Inflammatory macrophage (primary cell): ENCODE data around the gene PTPRCAP.
"Not testable (repeated sequence)": the region's sequence is repeated elsewhere in the genome, so short reads cannot be mapped to it uniquely, and the experiment has no call there.

ENCODE experiments used
- DNase-seq, 2 donors: peaks; one replicate each; pipeline ENCODE4 v3.0.0-alpha.2; 2020 to 2022

The PTPRCAP gene

DNA sequence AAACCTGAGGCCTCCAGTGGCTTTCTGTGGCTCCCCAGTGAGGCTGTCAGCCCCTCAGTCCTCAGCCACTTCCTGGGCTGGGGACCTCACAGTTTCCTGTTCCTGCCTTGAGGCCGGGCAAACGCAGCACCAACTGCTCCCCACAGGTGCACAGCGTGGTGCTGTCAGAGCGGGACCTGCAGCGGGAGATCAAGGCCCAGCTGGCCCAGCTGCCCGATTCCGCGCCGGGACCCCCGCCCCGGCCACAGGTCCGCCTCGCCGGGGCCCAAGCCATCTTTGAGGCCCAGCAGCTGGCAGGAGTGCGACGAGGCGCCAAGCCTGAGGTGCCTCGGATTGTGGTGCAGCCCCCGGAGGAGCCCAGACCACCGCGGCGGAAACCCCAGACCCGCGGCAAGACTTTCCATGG, 28.2 kb downstream of the PTPRCAP start:
- DNase-seq: no peak

DNA sequence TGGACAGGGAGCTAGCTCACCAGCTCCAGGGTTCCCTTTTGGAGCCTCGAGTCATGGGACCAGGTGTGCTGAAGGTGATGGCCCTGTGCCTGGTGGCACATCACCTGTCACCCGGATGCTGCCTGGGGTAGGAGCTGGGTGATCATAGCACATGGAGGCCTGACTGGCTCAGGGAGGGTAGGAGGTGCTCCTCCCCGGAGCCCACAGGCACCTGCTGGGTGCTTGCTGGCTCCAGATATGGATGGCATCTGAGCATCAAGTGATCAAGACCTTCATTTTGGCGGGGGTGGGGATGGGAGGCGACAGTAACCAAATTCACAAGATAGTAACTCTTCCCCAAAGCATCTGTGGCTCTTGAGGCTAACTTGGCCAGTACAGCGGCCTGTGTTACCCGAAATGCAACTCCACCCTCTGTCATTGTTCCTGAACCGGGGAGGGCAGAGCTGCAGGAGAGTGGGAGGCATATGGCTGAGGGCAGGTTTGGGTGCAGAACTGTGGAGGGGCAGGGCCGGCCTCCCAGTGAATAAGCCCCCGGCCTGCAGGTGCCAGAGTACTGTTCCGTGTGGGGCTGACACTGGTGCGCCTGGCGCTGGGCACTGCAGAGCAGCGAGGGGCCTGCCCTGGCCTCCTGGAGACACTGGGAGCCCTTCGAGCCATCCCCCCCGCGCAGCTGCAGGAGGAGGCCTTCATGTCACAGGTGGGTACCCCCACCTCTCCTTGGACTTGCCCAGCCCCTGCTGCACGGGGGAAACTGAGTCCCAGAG, 28.9 kb downstream of the PTPRCAP start:
- DNase-seq: no peak

DNA sequence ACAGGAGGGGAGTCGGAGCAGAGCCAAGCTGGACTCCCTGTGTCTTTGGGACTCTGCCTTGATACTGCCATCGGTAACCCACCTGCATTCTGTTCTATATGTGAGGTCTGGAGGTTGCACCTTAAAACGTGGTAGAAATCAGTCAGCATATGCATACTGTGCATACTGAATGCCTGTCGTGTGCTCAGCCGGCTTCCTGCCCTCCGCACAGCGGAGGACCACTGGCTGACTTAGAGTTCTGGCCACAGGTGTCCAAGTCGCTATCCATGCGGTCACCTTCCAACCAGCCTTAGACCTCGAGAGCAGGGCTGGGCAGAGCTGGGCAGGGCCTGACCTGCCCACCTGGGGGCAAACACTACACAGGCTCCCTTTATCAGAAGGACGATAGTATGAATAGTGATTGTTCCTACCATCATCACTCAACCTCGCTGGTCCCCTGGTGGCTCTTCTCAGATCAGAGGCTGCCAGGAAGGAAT, 29.8 kb downstream of the PTPRCAP start:
- DNase-seq: no peak

DNA sequence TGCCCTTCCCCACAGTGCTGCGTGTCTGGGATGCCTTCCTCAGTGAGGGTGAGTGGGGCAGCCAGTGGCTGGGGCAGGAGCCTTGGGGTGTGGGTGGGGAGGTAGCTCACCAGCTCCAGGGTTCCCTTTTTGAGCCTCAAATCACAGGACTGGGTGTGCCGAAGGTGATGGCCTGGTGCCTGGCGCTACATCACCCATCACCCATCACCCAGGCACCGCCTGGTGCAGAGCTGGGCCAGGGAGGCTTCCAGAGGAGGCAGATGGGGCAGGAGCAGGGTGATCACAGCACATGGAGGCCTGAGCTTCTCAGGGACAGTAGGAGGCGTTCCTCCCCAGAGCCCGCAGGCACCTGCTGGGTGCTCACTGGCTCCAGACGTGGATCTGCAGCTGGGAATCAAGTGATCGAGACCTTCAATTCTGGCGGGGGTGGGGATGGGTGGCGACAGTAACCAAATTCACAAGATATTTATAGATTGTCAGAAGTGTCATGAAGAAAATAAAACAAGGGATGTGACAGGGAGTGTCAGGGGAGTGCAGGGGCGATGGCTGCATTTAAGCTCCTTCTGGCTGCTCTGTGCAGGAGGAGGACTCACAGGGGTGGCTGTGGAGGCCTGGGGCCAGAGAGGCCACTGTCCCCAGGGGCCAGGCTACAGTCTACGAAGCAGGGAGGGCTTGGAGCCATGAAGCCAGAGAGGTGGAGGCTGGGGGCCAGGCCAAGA, 30.4 kb downstream of the PTPRCAP start:
- peak in 1 of 2 donors; percentile 35 for DNase-seq

DNA sequence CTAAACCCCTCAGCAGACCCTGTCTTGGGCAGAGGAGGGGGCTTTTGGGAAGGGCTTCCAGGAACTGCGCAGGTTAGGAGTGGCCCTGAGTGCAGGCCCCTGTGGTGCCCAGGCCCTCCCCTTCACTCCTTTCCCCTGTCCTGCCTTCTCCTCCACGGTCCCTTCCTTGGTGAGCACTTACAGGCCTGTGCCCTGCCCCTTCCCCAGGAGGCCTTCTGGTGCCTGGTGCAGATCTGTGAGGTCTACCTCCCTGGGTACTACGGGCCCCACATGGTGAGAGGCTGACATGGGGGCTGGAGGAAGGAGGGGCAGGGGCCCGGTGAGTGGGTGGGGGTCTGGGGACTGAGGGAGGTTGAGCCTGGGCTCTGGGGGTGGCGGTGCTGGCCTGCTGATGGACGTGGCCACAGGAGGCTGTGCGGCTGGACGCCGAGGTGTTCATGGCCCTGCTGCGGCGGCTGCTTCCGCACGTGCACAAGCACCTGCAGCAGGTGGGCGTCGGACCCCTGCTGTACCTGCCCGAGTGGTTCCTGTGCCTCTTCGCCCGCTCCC, 31.0 kb downstream of the PTPRCAP start:
- DNase-seq: no peak

DNA sequence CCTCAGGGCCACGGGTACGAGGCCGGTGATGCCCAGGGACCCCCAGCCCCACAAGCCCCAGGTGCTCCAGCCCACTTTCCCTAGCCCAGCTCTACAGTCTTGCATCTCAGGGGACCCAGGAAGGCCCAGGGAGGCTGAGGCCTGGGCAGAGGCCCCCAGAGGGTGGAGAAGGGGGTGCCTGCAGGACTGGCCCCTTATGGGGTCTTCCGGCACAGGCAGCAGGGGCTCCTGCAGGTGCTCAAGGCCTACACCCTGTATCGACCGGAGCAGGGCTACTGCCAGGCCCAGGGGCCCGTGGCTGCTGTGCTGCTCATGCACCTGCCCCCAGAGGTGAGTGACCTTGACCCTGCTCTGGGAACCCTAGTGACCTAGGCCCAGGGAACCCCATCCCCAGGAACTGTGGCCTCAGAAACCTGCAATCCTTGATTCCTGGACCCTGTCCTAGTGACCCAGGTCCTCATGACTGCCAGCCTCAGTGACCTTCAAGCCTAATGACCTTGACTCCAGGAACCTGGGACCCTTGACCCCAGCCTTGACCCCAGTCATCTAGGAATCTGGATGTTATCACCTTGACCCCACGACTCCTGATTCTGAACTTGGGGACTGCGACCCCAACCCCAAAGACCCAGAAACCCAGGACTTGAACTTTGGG, 31.7 kb downstream of the PTPRCAP start:
- DNase-seq: no peak

DNA sequence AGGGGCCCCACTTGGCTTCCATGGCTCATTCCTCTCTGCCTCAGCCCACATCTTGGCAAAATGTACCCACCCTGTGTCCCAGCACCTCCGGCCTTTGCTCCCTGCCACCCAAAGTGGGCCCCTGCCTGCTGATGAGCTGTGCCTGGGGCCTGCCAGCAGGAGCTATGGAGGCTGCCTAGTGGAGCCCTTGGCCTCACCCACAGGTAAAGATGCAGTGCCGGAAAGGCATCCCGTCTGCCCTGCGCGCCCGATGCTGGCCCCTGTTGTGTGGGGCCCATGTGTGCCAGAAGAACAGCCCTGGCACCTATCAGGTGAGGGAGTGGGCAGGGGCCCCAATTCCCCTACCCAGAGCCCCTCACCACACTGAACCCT, 32.3 kb downstream of the PTPRCAP start:
- DNase-seq: no peak

DNA sequence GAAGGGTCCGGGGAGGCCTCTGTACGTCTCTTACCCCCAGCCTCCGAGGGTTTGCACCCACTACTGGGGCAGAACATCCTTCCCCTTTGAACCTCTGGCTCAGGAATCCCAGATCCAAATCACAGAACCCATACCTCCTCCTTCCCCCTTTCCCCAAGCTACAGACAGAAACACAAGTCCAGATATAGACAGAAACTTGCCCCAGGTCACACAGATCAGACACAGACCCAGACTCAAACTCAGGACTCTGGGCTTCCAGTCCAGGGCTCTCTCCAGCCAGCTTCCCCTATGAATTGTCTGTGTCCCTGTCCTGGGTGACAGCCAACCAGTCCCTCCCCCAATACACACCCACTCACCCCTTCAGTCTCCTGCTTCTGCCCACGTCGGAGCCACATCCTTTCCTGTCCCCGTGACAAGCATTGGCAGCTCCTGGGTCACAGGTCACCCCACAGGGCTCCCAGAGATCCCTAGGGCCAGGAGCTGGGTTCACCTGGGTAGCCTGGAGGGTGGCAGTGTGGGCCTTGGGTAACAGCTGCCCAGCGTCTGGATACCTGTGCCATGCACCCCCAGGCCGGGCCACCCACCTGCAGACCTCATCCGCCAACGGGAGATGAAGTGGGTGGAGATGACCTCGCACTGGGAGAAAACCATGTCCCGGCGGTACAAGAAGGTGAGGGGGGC, 32.8 kb downstream of the PTPRCAP start:
- DNase-seq: peak; percentile 85 to 91

DNA sequence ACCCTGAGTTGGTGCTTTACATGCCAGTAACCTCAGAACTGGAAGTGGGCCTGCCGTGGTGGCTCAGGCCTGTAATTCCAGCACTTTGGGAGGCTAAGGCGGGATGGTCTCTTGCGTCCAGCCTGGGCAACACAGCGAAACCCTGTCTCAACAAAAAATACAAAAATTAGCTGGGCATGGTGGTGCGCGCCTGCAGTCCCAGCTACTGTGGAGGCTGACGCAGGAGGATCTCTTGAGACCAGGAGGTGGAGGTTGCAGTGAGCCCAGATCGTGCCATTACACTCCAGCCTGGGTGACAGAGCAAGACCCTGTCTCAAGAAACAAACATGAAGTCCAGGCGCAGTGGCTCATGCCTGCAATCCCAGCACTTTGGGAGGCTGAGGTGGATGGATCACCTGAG, 34.4 kb downstream of the PTPRCAP start:
- DNase-seq: not testable (repeated sequence)

DNA sequence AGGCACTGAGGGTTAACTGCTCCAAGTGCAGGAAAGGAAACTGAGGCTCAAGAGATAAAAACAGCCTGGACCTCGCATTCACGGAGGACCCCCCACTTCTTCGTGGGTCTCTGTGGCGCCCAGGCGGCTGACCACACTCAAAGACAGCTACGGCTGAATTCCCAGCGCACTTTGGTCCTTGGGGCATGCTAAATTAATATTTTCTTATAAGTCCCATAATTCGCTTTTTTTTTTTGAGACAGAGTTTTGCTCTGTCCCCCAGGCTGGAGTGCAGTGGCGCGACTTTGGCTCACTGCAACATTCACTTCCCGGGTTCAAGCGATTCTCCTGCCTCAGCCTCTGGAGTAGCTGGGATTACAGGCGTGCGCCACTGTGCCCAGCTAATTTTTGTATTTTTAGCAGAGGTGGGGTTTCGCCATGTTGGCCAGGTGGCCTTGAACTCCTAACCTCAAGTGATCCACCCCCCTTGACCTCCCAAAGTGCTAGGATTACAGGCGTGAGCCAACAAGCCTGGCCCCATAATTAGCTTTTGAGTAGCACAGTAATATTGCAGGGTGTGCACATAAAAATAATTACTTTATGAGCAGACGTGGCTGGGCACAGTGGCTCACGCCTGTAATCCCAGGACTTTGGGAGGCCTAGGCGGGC, 35.2 kb downstream of the PTPRCAP start:
- DNase-seq: not testable (repeated sequence)

DNA sequence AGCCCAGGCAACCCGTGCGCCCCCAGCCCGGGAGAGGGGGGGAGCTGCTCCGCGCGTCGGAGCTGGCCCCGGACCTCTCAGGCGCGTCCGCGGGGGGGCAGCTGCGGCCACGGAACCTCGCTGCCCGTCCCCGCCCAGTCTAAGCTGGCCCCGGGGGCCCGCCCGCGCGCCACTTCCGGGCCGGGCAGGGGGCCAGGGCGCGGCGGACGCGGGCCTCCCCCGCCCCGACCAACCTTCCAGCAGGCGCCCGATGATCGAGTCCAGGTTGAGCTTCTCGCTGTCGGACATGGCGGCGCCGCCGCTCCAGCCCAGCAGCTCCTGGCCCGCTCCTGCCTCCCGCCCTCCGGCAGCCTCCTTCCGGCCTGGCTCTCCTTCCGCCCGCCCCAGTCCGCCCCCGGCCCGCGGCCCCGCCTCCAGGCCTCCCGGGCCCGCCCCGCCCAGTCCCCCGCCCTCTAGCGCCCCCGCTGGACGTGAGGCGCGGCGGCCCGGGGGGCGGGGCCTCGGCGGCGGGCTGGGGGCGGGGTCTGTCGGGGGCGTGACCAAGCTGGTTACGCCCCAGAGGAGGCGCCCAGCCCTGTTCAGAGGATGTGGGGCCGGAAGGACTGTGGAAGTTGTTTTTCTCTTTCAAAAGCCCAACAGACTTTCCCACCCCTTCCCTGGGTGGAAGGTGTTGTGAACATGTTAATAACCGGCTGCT, 35.8 kb downstream of the PTPRCAP start, which contains the start of gene PPP1CA:
TSS of gene PPP1CA (minus strand) at position 364 of the 697 bp plus-strand sequence. CDS start at position 288, 76 bp downstream.
- peak; percentile 87 to 91 for DNase-seq

DNA sequence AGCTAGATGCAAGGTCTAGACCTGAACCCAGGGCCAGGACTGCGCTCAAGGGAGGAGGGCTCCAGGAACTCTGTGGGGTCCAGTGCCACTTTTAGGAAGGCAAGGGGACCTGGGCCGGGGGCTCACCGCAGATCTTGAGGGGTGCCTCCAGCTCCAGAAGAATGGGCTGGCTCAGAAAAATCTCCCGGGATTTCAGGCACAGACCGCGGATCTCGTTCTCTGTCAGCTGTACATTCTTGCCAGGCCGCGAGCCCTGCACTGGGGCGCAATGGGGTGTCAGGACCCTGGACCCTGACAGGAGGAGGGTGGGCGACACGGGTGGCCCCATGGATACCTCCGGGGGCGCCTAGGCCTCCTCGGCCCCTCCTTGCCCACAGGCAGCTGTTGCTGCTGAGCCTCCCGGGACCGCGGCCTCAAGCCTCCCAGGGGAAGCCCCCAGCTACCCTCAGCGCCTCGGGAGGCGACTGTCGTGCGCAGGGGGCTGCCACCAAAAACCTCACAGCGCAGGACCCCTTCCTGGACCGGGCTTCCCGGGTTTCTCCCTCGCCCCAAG, 36.5 kb downstream of the PTPRCAP start:
- DNase-seq: no peak

DNA sequence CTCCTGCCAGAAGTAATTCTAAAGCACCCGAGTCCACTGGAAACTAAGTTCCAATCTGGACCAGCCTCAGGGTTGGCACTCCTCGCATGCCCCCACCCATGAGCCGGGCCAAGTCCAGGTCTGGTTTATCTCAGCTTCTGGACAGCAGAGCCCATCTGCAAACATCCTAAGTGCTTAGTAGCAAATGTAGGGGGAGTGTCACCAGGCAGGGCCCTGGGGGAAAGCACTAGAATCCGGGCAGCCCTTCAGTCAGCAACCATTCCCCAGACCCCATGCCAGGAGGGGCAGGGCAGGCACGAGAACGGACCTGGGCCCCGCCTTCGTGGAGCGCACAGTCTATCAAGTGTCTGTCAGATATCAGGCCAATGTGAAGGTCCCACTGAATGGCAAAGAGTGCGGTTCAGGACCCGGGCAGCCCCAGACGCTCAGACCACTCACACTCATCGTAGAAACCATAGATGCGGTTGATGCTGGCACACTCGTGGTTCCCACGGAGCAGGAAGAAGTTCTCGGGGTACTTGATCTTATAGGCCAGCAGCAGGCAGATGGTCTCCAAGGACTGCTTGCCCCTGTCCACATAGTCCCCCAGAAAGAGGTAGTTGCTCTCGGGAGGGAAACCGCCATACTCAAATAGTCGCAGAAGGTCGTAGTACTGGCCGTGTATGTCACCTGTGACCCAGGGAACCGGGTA, 37.1 kb downstream of the PTPRCAP start:
- peak in 1 of 2 donors; percentile 21 for DNase-seq

DNA sequence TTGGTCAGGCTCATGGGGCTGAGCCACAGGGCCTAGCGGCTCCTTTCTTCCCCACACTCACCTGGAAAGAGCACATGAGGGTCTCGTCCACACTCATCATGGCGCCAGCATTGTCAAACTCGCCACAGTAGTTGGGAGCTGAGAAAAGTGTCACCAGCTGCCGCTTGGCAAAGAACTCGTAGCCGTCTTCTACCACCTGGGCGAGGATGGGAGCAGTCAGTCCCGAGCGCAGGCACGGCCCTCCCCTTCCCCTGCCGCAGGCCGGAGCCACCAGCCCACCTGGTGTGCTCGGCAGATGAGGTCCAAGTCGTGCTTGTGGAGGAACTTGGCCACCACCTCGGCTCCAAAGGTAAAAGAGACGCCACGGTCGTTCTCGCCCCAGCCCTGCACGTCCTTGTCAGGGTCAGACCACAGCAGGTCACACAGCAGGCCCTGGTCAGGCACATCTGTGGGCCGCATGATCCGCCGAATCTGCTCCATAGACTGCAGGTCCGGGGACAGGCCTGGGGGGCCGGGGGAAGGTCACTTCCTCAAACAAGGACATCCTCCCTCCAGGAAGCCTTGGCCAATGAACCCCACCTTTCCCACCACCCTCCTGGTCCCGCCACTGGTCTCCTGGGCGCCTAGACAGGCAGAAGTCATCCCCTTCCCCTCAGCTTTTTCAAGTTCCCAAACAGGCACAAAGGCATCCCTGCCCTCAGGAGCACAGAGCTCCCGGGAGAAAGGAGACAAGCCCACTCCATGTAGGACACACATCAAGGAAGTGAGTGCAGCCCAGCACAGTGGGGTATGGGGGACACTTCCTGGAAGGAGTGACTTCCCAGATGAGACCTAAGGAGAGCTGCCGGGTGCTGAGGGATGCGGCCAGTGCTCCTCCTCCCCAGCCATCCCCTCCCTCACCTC, 38.6 kb downstream of the PTPRCAP start:
- DNase-seq: no peak

DNA sequence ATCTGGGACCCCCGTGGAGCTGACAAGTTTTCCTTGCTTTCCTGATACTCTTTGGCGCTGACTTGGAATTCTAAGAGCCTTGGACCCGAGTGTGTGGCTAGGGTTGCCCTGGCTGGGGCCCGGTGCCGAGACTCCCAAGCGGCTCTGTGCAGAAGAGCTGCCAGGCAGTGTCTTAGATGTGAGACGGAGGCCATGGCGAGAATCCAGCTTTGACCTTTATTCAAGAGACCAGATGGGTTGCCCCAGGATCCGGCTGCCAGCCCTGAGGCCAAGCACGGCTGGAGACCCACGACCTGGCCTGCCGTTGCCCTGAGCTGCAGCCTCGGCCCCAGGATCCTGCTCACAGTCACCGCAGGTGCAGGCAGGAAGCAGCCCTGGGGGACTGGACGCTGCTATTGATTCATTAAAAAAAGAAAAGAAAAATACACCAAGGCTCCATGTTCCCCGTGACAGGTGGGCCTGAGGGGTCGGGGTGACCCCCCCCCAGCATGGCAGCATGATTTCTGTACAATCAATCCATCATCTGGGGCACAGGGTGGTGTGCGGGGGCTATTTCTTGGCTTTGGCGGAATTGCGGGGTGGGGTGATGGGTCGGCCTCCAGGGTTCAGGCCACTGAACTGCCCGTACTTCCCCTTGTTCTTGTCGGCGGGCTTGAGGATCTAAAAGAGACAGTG, 39.4 kb downstream of the PTPRCAP start:
- DNase-seq: no peak

DNA sequence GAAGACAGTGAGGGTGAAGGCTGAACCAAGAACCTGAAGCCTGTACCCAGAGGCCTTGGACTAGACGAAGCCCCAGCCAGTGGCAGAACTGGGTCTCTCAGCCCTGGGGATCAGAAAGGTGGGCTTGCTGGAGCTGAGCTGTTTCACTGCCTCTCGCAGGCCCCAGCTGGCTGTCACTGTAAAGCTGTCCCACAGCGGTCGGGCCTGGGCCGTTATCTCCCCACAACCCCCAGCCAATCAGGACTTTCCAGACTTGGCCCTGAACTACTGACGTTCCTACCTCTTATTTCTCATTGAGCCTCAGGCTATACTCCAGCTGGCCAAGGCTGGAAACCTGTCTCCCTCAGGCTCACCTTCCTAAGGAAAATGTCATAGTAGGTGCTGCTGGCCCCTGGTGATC, 39.9 kb downstream of the PTPRCAP start:
- no peak for DNase-seq

DNA sequence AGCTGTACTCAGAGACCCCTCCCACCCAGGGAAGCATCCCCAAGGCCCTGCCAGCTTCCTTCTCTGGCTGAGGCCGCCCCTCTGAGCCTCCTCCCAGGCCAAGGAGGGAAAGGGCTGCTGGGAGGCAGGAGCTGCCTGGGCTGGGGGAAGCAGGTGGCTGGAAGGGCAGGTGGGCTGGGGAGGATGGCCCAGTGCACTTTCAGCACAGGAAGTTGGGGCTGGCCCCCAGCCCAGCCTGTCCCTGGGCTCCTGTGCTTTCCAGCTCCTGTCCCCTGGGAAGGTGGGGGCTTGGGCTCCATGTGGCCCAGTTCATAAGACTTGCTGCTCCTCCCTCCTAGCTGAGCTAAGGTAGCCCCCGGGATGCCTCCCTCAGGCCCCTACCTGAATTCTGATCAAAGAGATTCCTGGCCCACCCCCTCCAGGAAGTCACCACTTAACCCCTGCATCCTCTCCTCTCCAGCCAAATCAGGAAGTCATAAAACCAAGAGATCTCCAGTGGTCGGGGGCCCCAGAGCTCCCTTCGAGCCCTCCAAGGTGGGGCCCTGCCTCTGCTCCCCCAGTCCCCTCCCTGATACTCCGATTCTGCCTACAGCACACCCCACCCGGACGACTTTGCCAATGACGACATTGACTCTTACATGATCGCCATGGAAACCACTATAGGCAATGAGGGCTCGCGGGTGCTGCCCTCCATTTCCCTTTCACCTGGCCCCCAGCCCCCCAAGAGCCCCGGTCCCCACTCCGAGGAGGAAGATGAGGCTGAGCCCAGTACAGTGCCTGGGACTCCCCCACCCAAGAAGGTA, 40.7 kb downstream of the PTPRCAP start:
- DNase-seq: no peak

DNA sequence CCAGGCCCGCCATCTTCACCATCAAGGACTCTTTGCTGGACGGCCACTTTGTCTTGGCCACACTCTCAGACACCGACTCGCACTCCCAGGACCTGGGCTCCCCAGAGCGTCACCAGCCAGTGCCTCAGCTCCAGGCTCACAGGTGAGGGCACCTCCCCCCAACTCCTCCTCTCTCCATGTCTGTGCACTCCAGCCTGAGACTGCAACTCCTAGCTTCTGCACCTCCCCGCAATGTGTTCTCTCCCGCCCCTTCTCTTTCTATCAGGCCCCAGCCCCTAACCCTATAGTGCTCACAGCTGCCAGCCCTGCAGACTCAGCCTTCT, 41.3 kb downstream of the PTPRCAP start:
- DNase-seq: no peak
